Breast epithelium (tissue), 4 donors: Measurements from ENCODE around the gene TCF4. TPM values are rescaled to one million over a fixed set of nuclear protein-coding genes. Genes with fewer than 3 reads are reported as not detected.

Source experiments
- DNase-seq, 2 donors: peaks; one replicate each; pipeline ENCODE4 v3.0.0-alpha.2; 2019; ENCODE audit warnings: low spot score in 2 of 2
- H3K27ac ChIP-seq, 2 donors: fragments of 200-600 bp; sonication (generic) in 1 of 2; one replicate each; pipeline ENCODE4 v1.5.1; 2016 to 2019; ENCODE audit warnings: mild to moderate bottlenecking in 1 of 2
- H3K27me3 ChIP-seq, 2 donors: fragments of 200-600 bp; sonication (generic) in 1 of 2; one replicate each; pipeline versions ENCODE4 v1.5.1 to v1.6.0; 2017 to 2019; ENCODE audit warnings: control low read depth in 1 of 2, mild to moderate bottlenecking in 1 of 2
- H3K36me3 ChIP-seq: fragments of 200-600 bp; one replicate; pipeline ENCODE4 v1.5.1; 2019
- H3K4me1 ChIP-seq, 2 donors: fragments of 200-600 bp; sonication (generic); one replicate each; pipeline ENCODE4 v1.5.1; 2016 to 2019; ENCODE audit warnings: control low read depth in 1 of 2
- H3K4me3 ChIP-seq, 3 donors: fragments of 200-600 bp; sonication (generic); 1 replicate in 2 of 3; 2 replicates in 1 of 3; pipeline ENCODE4 v1.5.1; 2016 to 2019; ENCODE audit warnings: mild to moderate bottlenecking in 3 of 3, moderate library complexity in 2 of 3
- H3K9me3 ChIP-seq, 2 donors: fragments of 200-600 bp; sonication (generic) in 1 of 2; one replicate each; pipeline ENCODE4 v1.5.1; 2016 to 2019; ENCODE audit warnings: control low read depth in 1 of 2
- POLR2A ChIP-seq: fragments of 450-650 bp; IDR thresholded peaks from one replicate; pipeline ENCODE4 v1.6.1; 2016; ENCODE audit warnings: antibody characterized with exemption, mild to moderate bottlenecking, moderate library complexity
- POLR2AphosphoS5 ChIP-seq, 3 donors: sonication (generic); formaldehyde crosslinking; IDR thresholded peaks; one replicate each; pipeline ENCODE4 v1.6.1; 2017; ENCODE audit warnings: antibody characterized with exemption in 3 of 3
- intact Hi-C: fragments of 100-400 bp; cut with DNase I; formaldehyde crosslinking; loops from one replicate; pipeline ENCODE4 v1.15.1; 2023; ENCODE audit warnings: low total_unique reads
- total RNA-seq, 3 donors: library from RNA; depleted of rRNA; stranded (reverse); fragments of >200 nt; gene quantifications; one replicate each; pipeline ENCODE4 v1.1.0, GENCODE V29; 2016
- TF ChIP-seq, protein P1 (sequence below), 3 donors: fragments of 450-650 bp; IDR thresholded peaks; one replicate each; pipeline ENCODE4 v1.5.1; 2016 to 2017; ENCODE audit warnings: antibody characterized with exemption in 3 of 3, mild to moderate bottlenecking in 3 of 3, moderate library complexity in 3 of 3

Gene TCF4
- total RNA-seq, 3 donors from 2014 or later: 79.6 to 133 (median 114) TPM

DNA sequence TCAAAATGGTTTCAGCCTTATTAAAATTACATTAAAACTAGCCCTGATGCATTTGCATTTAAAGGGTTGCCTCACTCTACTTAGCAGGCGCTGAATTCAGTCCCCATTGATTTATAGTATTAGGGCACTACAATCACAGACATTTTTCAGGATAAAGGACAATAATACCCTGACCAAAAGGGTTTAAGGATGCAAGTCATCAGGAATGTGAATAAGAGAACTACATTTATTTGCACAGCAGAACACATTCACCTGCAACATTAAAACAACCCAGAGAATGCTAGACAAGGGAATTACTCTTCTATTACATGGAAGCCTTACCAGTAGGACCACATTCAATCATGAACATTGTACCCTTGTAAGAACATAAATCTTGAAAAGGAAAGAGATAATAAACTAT is 93.6 kb downstream of the TCF4 start:
- no peaks in the 10 kb centered on the region for H3K27me3 ChIP-seq
- no peak for TF ChIP-seq POLR2AphosphoS5 (IDR thresholded peaks at IDR 0.05)
- TF ChIP-seq POLR2A: no peak
- TF ChIP-seq, protein P1, sequence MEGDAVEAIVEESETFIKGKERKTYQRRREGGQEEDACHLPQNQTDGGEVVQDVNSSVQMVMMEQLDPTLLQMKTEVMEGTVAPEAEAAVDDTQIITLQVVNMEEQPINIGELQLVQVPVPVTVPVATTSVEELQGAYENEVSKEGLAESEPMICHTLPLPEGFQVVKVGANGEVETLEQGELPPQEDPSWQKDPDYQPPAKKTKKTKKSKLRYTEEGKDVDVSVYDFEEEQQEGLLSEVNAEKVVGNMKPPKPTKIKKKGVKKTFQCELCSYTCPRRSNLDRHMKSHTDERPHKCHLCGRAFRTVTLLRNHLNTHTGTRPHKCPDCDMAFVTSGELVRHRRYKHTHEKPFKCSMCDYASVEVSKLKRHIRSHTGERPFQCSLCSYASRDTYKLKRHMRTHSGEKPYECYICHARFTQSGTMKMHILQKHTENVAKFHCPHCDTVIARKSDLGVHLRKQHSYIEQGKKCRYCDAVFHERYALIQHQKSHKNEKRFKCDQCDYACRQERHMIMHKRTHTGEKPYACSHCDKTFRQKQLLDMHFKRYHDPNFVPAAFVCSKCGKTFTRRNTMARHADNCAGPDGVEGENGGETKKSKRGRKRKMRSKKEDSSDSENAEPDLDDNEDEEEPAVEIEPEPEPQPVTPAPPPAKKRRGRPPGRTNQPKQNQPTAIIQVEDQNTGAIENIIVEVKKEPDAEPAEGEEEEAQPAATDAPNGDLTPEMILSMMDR (IDR thresholded peaks at IDR 0.05): no peak
- no peak for DNase-seq

DNA sequence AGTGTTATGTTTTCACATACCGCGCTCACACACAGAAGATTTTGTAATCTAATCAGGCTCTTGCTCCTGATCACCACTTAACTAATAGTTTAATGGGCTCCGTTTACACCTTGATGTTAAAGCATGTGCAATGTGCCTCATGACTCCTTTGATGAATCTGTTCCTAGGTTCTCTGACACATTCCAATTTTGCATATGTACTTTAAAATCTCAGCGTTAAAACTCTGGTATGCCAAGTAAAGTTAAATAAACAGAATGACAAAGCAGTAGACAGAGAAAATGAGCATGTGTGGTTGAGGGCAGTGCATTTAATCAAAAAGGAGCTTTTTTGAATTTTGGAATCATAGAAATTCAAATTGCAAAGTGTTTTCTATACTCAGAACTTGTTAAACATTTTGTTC is 96.4 kb downstream of the TCF4 start:
- Histone ChIP-seq H3K4me3 (no peak overlapping the region), H3K4me1 (no peaks in the 10 kb centered on the region), H3K36me3 (no peaks in the 10 kb centered on the region), H3K27ac (no peak overlapping the region), H3K9me3 (no peaks in the 10 kb centered on the region), H3K27me3 (no peaks in the 10 kb centered on the region)
- intact Hi-C loops: no loop called here
- no peak for DNase-seq
- TF ChIP-seq, protein P1 (IDR thresholded peaks at IDR 0.05): no peak
- no peak for TF ChIP-seq POLR2AphosphoS5 (IDR thresholded peaks at IDR 0.05)
- no peak for TF ChIP-seq POLR2A

More for the DNA sequence above, 93.6 kb downstream of the TCF4 start:
- no peak overlapping the region for H3K27ac ChIP-seq
- H3K36me3 ChIP-seq: no peaks in the 10 kb centered on the region
- H3K9me3 ChIP-seq: no peaks in the 10 kb centered on the region
- intact Hi-C loops: no loop called here
- no peak overlapping the region for H3K4me3 ChIP-seq
- H3K4me1 ChIP-seq: no peaks in the 10 kb centered on the region

DNA sequence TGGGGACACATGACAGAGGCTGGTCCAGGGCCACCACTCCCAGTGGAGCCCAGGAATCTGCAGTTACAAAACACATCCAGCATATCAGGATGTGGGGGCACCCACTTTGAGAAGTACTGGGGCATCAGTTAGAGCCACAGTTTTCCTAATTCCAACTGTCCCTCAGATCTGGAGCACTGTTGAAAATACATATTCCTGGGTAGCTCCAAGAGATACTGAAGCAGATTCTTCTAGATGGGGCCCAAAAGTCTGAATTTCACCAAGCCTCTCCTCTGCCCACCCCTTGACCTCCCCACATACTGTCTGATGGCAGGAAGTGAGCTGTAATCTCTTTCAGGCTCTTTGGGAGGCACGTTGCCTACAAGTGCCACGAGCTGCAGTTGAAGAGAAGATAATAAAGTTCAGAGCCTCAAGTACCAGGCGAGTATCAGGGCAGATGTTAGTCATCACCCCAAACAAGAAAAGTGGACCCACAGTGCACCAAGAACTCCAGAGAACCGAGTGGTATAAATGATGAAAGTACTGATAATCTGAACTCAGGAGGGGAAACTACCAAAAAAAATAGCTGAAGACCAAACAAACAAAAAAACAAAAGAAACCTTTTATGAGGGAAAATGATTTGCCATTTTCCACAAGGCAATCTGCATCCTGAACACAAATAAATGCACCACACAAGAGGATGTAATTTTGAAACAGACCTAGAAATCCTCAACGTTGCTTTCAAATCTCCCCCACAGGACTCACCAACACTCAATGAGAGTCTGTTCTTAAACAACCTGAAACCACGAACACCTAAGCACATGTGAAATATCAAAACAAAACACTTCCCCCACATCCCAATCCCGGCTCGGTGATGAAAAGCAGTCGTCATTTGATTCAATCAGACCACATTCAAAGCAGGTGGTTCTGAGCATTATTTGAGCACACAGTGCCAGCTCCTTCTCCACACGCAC is 98.7 kb downstream of the TCF4 start:
- H3K27me3 ChIP-seq: no peaks in the 10 kb centered on the region
- no peak overlapping the region for H3K27ac ChIP-seq
- no peaks in the 10 kb centered on the region for H3K36me3 ChIP-seq
- H3K9me3 ChIP-seq: no peaks in the 10 kb centered on the region
- no peak overlapping the region for H3K4me3 ChIP-seq
- H3K4me1 ChIP-seq: no peaks in the 10 kb centered on the region
- no peak for DNase-seq
- TF ChIP-seq POLR2A (no peak), POLR2AphosphoS5 (IDR thresholded peaks at IDR 0.05) (no peak)
- TF ChIP-seq, protein P1 (IDR thresholded peaks at IDR 0.05): no peak
- intact Hi-C loops: no loop called here

DNA sequence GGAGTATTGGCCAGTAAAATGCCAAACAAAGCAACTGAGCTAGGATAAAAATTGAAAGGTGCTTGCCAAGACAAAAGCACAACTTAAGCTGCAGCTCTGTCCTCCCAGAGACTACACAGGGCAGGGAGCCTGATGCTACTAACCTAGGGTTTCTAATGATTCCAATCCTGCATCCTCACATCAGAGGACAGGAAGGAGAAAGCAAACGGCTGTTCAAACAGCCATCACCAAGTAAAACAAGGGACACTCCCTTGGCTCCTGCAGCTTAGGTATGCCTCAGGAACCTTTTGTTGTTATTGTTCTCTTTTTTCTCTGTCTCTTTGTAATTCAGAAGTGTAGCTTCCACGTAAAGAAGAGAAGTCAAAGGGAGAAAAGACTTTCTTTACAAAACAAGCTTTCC is 99.5 kb downstream of the TCF4 start:
- Histone ChIP-seq H3K4me3 (no peak overlapping the region), H3K27me3 (no peaks in the 10 kb centered on the region), H3K4me1 (no peaks in the 10 kb centered on the region), H3K27ac (no peak overlapping the region), H3K9me3 (no peaks in the 10 kb centered on the region), H3K36me3 (no peaks in the 10 kb centered on the region)
- TF ChIP-seq POLR2AphosphoS5 (IDR thresholded peaks at IDR 0.05): no peak
- TF ChIP-seq, protein P1 (IDR thresholded peaks at IDR 0.05): no peak
- no peak for DNase-seq
- intact Hi-C loops: no loop called here

DNA sequence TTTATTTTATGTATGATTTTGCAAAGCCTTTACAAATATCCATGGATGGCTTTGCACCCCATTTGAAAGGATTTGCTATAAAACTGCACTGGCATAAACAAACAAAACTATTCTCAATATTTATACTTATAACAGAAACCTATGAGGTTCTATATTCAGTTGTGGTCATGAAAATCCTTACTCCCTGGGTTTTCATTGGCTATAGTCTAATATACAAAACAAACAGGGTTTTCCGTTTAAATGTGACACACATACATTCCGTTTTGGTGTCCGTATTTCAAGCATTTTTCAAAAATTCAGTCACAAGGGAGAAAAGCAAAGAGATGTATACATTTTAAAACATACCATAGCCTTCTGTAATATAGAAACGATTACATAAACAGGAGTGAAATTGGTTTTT is 100.0 kb downstream of the TCF4 start:
- Histone ChIP-seq H3K4me1 (no peaks in the 10 kb centered on the region), H3K36me3 (no peaks in the 10 kb centered on the region), H3K27ac (no peak overlapping the region), H3K27me3 (no peaks in the 10 kb centered on the region), H3K4me3 (no peak overlapping the region), H3K9me3 (no peaks in the 10 kb centered on the region)
- TF ChIP-seq, protein P1 (IDR thresholded peaks at IDR 0.05): no peak
- no peak for TF ChIP-seq POLR2AphosphoS5 (IDR thresholded peaks at IDR 0.05)
- TF ChIP-seq POLR2A: no peak
- no peak for DNase-seq
- intact Hi-C loops: no loop called here
